Measurements from ENCODE around the gene CYRIA.

CYRIA gene

DNA sequence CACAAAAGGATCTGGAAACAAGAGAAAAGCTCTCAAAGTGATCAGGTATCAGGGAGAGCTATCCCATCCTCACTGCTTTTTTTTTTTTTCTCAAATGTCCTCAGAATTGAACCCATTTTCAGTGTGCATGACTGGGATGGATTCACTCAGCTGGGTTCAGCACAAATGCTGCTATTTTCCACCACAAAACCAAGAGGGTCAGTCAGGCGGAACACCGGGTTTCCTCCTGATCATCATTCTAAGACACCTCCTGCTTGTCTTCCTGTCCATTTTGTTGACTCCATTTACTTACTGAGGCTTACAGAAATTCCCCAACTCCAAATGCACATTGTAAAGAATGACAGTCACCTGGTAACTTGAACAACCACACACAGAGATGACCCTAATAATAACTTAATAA, 39.9 kb downstream of the CYRIA start:
- no peaks in the 10 kb centered on the region for H3K36me3 ChIP-seq (ENCODE audit: insufficient read depth, low read length)
- no peaks in the 10 kb centered on the region for H3K9me3 ChIP-seq (ENCODE audit: insufficient read depth, low read depth, low read length)
- peak overlapping the region; percentile 52; the same call in 1 of the 2 replicates for H2AFZ ChIP-seq (ENCODE audit: low read length)
- no peaks in the 10 kb centered on the region for H3F3A ChIP-seq (ENCODE audit: low read depth)
- no peak for TF ChIP-seq EZH2phosphoT487 (IDR thresholded peaks at IDR 0.05; ENCODE audit: borderline replicate concordance)
- TF ChIP-seq, protein P1, sequence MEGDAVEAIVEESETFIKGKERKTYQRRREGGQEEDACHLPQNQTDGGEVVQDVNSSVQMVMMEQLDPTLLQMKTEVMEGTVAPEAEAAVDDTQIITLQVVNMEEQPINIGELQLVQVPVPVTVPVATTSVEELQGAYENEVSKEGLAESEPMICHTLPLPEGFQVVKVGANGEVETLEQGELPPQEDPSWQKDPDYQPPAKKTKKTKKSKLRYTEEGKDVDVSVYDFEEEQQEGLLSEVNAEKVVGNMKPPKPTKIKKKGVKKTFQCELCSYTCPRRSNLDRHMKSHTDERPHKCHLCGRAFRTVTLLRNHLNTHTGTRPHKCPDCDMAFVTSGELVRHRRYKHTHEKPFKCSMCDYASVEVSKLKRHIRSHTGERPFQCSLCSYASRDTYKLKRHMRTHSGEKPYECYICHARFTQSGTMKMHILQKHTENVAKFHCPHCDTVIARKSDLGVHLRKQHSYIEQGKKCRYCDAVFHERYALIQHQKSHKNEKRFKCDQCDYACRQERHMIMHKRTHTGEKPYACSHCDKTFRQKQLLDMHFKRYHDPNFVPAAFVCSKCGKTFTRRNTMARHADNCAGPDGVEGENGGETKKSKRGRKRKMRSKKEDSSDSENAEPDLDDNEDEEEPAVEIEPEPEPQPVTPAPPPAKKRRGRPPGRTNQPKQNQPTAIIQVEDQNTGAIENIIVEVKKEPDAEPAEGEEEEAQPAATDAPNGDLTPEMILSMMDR (conservative IDR thresholded peaks at IDR 0.05; ENCODE audit: low read length) = no peak
- H4K20me1 ChIP-seq (ENCODE audit: insufficient read depth, low read length, poor library complexity, severe bottlenecking) = no peaks in the 10 kb centered on the region
- no peaks in the 10 kb centered on the region for H3K9me2 ChIP-seq (replicated peaks; ENCODE audit: low read depth, low read length)
- no peaks in the 10 kb centered on the region for H3K27me3 ChIP-seq (ENCODE audit: insufficient read depth, low read length, poor library complexity, severe bottlenecking)
- peak overlapping the region; percentile 86 for H3K4me2 ChIP-seq (ENCODE audit: low read depth, low read length, poor library complexity, severe bottlenecking)
- H3K4me1 ChIP-seq (ENCODE audit: insufficient read depth, low read length, poor library complexity, severe bottlenecking) = peaks cover 93% of the 10 kb centered on the region
- peak overlapping the region; percentile 70 for H3K9ac ChIP-seq (ENCODE audit: low read depth, low read length, poor library complexity, severe bottlenecking)
- no peaks in the 10 kb centered on the region for H3K79me2 ChIP-seq (ENCODE audit: insufficient read depth, low read length)
- H3K4me3 ChIP-seq (ENCODE audit: low read length, poor library complexity, severe bottlenecking) = peak overlapping the region; percentile 51

DNA sequence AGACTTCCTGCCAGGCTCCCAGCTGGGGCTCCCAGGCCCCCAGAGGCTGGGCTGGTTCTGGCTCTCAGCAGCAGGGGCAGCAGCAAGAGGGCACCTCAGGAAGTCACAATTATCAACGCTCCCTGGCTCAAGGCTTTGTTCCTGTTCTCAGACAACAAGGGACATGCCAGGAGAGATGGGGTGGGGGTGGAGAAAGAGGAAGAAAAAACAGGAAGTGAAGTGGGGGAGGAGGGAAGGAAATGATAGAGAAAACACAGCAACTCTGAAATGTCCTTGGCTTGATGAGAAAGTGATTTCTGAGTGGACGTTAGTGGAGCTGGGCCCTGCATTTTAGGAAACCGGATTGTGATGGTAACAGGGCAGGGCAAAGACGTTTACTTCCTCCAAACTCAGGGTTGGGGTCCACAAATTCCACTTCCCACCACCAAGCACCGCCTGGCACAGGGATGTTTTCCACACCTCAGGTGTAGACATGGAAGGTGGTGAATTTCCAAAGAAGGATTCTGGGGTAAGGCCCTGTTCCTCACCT, 40.4 kb downstream of the CYRIA start:
- Histone ChIP-seq H3K4me2 (ENCODE audit: low read depth, low read length, poor library complexity, severe bottlenecking) (peak overlapping the region; percentile 86), H3K27me3 (ENCODE audit: insufficient read depth, low read length, poor library complexity, severe bottlenecking) (no peaks in the 10 kb centered on the region), H3K9me3 (ENCODE audit: insufficient read depth, low read depth, low read length) (no peaks in the 10 kb centered on the region), H3K36me3 (ENCODE audit: insufficient read depth, low read length) (no peaks in the 10 kb centered on the region), H3K4me3 (ENCODE audit: low read length, poor library complexity, severe bottlenecking) (peak overlapping the region; percentile 51), H3K9me2 (replicated peaks; ENCODE audit: low read depth, low read length) (no peaks in the 10 kb centered on the region), H3K9ac (ENCODE audit: low read depth, low read length, poor library complexity, severe bottlenecking) (peak overlapping the region; percentile 70), H3F3A (ENCODE audit: low read depth) (no peaks in the 10 kb centered on the region), H4K20me1 (ENCODE audit: insufficient read depth, low read length, poor library complexity, severe bottlenecking) (no peaks in the 10 kb centered on the region), H3K4me1 (ENCODE audit: insufficient read depth, low read length, poor library complexity, severe bottlenecking) (peaks cover 88% of the 10 kb centered on the region), H3K79me2 (ENCODE audit: insufficient read depth, low read length) (no peaks in the 10 kb centered on the region), H2AFZ (ENCODE audit: low read length) (peak overlapping the region; percentile 52)
- TF ChIP-seq, protein P1 (conservative IDR thresholded peaks at IDR 0.05; ENCODE audit: low read length) = no peak; the same call in 1 of the 2 replicates
- no peak for TF ChIP-seq EZH2phosphoT487 (IDR thresholded peaks at IDR 0.05; ENCODE audit: borderline replicate concordance)

DNA sequence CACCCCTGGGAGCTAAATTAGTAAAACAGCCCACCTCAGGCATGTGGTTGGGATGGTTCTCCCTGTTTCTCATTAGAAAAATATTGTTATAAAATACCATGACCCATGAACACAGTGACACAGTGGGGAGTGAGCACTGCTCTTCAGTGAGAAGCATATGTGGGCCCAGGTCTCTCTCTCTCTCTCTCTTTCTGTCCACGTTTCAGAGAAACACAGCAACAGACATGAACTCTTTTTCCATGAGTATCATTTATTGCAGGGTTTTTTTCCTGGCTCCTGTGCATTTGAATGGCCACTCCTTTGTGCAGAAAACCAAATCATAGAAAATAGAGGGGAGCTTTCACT, 41.2 kb downstream of the CYRIA start:
- Histone ChIP-seq H3K27me3 (ENCODE audit: insufficient read depth, low read length, poor library complexity, severe bottlenecking) (no peaks in the 10 kb centered on the region), H4K20me1 (ENCODE audit: insufficient read depth, low read length, poor library complexity, severe bottlenecking) (no peaks in the 10 kb centered on the region), H3F3A (ENCODE audit: low read depth) (no peaks in the 10 kb centered on the region), H3K79me2 (ENCODE audit: insufficient read depth, low read length) (no peaks in the 10 kb centered on the region), H3K9me2 (replicated peaks; ENCODE audit: low read depth, low read length) (no peaks in the 10 kb centered on the region), H3K4me1 (ENCODE audit: insufficient read depth, low read length, poor library complexity, severe bottlenecking) (peaks cover 80% of the 10 kb centered on the region), H3K9me3 (ENCODE audit: insufficient read depth, low read depth, low read length) (no peaks in the 10 kb centered on the region), H3K4me2 (ENCODE audit: low read depth, low read length, poor library complexity, severe bottlenecking) (peak overlapping the region; percentile 86), H3K36me3 (ENCODE audit: insufficient read depth, low read length) (no peaks in the 10 kb centered on the region), H2AFZ (ENCODE audit: low read length) (no peak overlapping the region), H3K9ac (ENCODE audit: low read depth, low read length, poor library complexity, severe bottlenecking) (peak overlapping the region; percentile 70), H3K4me3 (ENCODE audit: low read length, poor library complexity, severe bottlenecking) (peak overlapping the region; percentile 51)
- no peak for TF ChIP-seq EZH2phosphoT487 (IDR thresholded peaks at IDR 0.05; ENCODE audit: borderline replicate concordance)
- TF ChIP-seq, protein P1 (conservative IDR thresholded peaks at IDR 0.05; ENCODE audit: low read length) = no peak

All from Loucy (cell line).